Urinary bladder (tissue), 4 donors: ENCODE results near the gene C1orf159. TPM values are rescaled to one million over a fixed set of nuclear protein-coding genes. Genes with fewer than 3 reads are reported as not detected.

Experiments used
- DNase-seq: peaks from one replicate; pipeline ENCODE4 v3.0.0-alpha.2; 2015; ENCODE audit errors: extremely low spot score
- H3K27ac ChIP-seq: one replicate; pipeline ENCODE4 v1.5.1; 2013; ENCODE audit warnings: low read depth, mild to moderate bottlenecking, moderate library complexity
- H3K36me3 ChIP-seq: one replicate; pipeline ENCODE4 v1.6.1; 2013; ENCODE audit warnings: mild to moderate bottlenecking, moderate library complexity; ENCODE audit not compliant: insufficient read depth
- H3K4me1 ChIP-seq: one replicate; pipeline ENCODE4 v1.6.1; 2013; ENCODE audit warnings: mild to moderate bottlenecking, moderate library complexity; ENCODE audit not compliant: insufficient read depth
- H3K4me3 ChIP-seq: one replicate; pipeline ENCODE4 v1.5.1; 2013; ENCODE audit warnings: low read depth, low read length
- WGBS: extraction: QIAGEN DNeasy Blood & Tissue Kit; methylation state at CpG from one replicate; pipeline ENCODE4 v1.1.7; 2013; 5-methylcytosine and 5-hydroxymethylcytosine counted together
- polyA plus RNA-seq: library from polyadenylated mRNA; stranded (reverse); fragments of 200-250 nt; gene quantifications from one replicate; pipeline ENCODE4 v1.2.3, GENCODE V29; 2013
- total RNA-seq: library from RNA; depleted of rRNA; stranded (reverse); fragments of >200 nt; gene quantifications from one replicate; pipeline ENCODE4 v1.2.3, GENCODE V29; 2014
- donor health status: healthy with polysubstance abuse.
- donor health status: healthy.

The C1orf159 gene
- total and polyA plus RNA-seq, 2 donors = 7.1 to 12.6 TPM

DNA sequence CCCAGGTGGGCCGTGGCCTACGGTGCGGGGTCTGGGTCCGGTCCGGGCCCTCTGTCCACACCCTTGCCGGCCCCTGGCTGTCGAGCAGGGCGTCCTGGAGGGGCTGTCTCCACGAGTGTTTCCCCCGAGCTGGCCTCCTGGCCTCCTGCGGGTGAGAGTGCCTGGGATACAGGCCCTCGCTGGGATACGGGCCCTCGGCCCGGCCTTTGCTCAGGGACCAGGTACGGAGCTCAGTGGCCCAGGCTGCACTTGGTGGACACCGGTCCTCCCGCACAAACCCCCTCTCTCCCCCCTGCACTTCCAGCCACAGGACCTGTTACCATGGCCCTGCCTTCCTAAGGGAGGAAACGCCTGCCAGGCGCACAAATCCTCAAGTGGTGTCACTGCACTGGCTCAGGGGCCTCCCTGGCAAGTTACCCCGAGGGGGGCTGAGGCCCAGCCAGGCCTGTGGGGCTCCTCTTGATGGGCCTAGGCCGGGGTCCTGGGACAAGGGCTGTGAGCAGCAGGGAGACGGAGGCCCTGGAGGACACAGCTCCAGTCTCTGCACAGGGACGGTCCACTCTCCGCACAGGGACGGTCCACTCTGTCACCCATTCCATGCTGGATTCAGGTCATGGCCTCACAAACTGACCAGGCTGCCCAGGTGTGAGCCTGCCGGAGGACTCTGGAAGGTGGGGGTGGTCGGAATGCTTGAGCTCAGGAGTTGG, 23.6 kb downstream of the C1orf159 start:
- H3K27ac ChIP-seq = no peak overlapping the region
- no peak overlapping the region for H3K4me3 ChIP-seq
- no peaks in the 10 kb centered on the region for H3K36me3 ChIP-seq
- 94% methylated on average over 28 of the region's 28 CpGs for WGBS
- no peaks in the 10 kb centered on the region for H3K4me1 ChIP-seq
- DNase-seq = no peak

- WGBS = 96% methylated on average over 28 of the region's 28 CpGs
- H3K4me1 ChIP-seq = no peaks in the 10 kb centered on the region
- DNase-seq = no peak
- no peak overlapping the region for H3K27ac ChIP-seq
- H3K36me3 ChIP-seq = no peaks in the 10 kb centered on the region
- H3K4me3 ChIP-seq = no peak overlapping the region
These were observed 24.3 kb downstream of the C1orf159 start for GRCh38 chr1:1091344-1092148.

- no peak overlapping the region for H3K27ac ChIP-seq
- H3K4me3 ChIP-seq = no peak overlapping the region
- H3K36me3 ChIP-seq = no peaks in the 10 kb centered on the region
- no peak for DNase-seq
- H3K4me1 ChIP-seq = no peaks in the 10 kb centered on the region
- 96% methylated on average over 45 of the region's 45 CpGs for WGBS
These were observed 25.2 kb downstream of the C1orf159 start for GRCh38 chr1:1090424-1091343.

- Histone ChIP-seq H3K4me1 (no peaks in the 10 kb centered on the region), H3K27ac (no peak overlapping the region), H3K4me3 (no peak overlapping the region), H3K36me3 (no peaks in the 10 kb centered on the region)
- no peak for DNase-seq
- 93% methylated on average over 22 of the region's 22 CpGs for WGBS
These were observed 26.0 kb downstream of the C1orf159 start for GRCh38 chr1:1089731-1090423.

DNA sequence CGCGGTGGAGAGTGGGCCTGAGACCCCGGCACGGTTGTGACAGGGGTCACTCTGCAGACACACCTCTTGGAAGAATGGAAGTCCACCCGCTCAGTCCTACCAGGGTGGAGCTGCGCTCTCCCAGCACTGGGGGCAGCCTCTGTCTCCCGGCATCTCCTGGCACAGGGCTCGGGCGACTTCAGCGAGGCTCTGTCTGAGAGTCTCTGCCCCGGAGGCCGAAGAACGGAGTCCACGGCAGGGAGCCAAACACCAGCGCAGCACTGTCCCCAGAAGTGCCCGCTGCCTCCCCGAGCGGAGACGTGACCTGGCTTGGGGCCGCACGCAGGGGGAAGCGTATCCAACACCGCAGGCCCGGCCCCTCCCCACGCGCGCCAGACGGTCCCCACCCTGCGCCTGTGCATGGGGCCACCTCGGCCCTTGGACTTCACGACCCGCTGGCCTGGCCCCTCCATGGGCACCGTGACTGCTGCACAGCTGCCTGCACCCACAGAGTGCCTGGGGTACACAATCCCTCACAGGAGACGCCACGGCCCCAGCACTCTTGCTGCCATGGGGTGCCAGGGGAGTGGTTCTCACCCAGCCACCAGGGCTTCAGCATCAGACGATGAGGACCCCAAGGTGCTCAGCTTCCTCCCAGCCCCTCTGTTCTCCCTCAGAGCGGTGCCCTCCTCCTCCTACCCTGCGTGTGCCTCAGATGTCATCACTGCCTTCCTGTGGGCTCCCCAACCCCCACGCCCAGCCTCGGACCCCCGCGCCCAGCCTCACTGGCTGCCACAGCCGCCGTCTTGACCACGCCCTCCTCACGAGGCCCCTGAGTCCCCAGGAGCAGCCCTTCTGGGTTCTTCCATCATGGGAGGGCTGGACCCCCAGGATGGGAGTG, 26.8 kb downstream of the C1orf159 start:
- no peak for DNase-seq
- Histone ChIP-seq H3K4me3 (no peak overlapping the region), H3K4me1 (no peaks in the 10 kb centered on the region), H3K36me3 (no peaks in the 10 kb centered on the region), H3K27ac (no peak overlapping the region)
- 92% methylated on average over 46 of the region's 46 CpGs for WGBS

DNA sequence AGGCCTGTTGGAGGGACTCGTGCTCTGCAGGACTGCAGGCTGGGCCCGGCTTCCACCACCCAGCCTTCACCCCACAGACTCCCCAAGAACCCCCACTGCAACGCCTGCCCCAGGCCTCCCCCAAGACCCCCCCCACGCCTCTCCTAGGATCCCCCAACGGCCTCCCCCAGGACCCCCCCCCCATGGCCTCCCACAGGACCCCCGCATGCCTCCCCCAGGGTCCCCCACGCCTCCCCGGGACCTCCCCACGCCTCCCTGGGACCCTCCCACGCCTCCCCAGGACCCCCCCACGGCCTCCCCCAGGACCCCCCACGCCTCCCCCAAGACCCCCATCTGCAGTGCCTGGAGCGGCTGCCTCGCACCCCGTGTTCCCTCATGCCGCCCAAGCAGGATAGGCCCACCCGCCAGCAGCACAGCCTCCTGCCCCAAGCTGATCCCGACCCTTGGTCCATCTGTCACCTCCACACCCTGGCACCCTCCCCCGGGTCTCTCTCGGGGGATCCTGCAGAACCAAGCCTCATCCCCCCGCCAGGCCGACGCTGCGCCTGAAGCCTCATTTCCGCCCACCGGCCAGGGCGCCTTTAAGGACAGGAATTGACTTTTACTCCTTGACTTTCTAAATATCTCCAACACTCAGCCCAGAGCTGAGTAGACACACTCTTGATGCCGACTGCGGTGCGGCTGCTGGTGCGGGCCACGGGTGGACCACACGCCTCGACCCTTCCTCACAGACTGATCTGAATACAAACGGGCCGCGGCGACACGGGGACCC, 27.7 kb downstream of the C1orf159 start:
- 90% methylated on average over 39 of the region's 39 CpGs for whole genome bisulfite sequencing
- Histone ChIP-seq H3K27ac (no peak overlapping the region), H3K4me1 (no peaks in the 10 kb centered on the region), H3K4me3 (no peak overlapping the region), H3K36me3 (no peaks in the 10 kb centered on the region)
- no peak for DNase-seq

GRCh38 chr1:1087351-1088028, 28.4 kb downstream of the C1orf159 start:
- H3K27ac ChIP-seq = no peak overlapping the region
- no peak for DNase-seq
- 93% methylated on average over 38 of the region's 38 CpGs for WGBS
- H3K4me3 ChIP-seq = no peak overlapping the region
- H3K36me3 ChIP-seq = no peaks in the 10 kb centered on the region
- no peaks in the 10 kb centered on the region for H3K4me1 ChIP-seq

GRCh38 chr1:1086911-1087341, 29.0 kb downstream of the C1orf159 start:
- H3K4me1 ChIP-seq = no peaks in the 10 kb centered on the region
- H3K4me3 ChIP-seq = no peak overlapping the region
- DNase-seq = no peak
- 94% methylated on average over 17 of the region's 17 CpGs for WGBS
- no peak overlapping the region for H3K27ac ChIP-seq
- no peaks in the 10 kb centered on the region for H3K36me3 ChIP-seq

DNA sequence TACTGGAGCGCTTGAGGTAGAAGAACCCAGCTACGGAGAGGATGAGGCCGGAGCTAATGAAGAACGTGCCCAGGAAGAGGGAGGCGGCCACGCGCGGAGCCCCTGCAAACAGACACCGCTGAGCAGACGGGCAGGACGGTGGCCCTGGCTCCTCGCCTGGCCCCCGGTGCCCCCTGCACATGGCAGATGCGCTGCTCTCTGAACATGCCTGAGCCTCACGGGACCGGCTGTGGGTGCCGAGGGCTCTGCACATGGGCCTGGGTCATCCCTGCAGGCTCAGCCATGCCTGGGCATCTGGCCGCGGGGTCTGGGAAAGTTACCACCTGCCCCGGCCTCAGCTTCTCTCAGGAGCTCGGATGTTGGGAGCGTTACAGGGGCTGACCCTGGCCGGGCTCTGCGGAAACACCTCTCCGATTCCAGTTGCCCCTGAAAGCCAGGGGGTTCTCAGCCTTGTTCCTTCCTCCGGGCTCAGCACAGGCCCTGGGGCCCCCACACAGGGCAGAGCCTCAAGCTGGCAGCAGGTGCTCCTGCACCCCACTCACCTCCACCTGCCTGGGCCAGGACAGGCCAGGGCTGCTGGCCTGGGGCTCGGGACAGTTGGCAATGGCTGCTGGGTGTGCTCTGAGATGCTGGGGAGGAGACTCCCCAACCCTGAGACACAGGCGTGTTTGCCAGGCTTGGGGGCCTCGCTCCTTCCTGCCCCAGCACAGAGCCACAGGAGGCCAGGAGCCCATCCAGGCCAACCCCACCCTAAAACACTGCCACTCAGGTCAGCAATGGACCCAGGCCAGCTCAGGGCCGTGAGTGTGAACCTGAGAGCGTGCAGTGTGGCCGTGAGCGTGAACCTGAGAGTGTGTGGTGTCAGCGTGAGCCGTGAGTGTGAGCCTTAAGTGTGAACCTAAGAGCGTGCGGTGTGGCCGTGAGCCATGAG, 29.7 kb downstream of the C1orf159 start:
- 93% methylated on average over 38 of the region's 38 CpGs for WGBS
- H3K4me3 ChIP-seq = no peak overlapping the region
- DNase-seq = no peak
- H3K4me1 ChIP-seq = no peaks in the 10 kb centered on the region
- no peaks in the 10 kb centered on the region for H3K36me3 ChIP-seq
- no peak overlapping the region for H3K27ac ChIP-seq

DNA sequence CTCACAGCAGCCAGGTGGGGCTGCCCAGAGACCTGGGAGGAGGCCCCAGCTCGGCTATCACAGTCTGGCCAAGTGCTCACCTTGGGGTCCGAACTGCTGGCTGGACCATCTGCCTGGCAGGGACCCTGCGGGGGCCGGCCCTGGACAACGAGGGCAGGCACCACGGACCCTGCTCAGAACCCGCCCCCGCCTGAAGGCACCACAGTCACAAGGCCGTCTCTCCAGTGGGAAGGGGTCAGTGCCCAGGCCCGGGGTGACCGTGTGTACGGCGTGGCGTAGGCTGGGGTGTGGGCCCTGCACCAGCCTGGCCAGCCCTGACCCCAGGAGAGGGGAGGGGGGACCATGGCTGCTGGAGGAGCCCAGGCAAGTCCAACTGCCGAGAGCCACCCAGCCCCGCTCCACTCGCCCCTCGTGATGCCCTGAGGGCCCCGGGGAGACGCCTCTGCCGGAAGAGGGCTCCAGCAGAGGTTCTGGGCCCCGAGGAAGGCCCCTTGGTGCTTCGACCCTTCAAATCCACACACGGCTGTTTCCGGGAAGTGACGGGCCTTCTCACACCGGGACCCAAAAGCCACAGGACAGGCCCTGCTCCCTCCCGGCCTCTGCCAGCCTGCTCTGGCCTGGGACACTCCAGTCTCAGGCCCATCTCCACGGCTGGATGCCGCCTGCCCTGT, 30.6 kb downstream of the C1orf159 start:
- Histone ChIP-seq H3K27ac (no peak overlapping the region), H3K4me1 (no peaks in the 10 kb centered on the region), H3K36me3 (no peaks in the 10 kb centered on the region), H3K4me3 (no peak overlapping the region)
- WGBS = 93% methylated on average over 30 of the region's 30 CpGs
- no peak for DNase-seq
